GM12878 (cell line): Measurements from ENCODE around the gene NACAD. TPM values are rescaled to one million over a fixed set of nuclear protein-coding genes. Genes with fewer than 3 reads are reported as not detected.

ENCODE experiments used
- ATAC-seq: fragments of 200-7000 bp; cut with Tn5 transposase; 3 replicates; pipeline ENCODE4 v1.9.1; 2020; ENCODE audit warnings: mild to moderate bottlenecking, moderate library complexity
- BruUV-seq: library from RNA; stranded (reverse); fragments of 400-500 nt; replicated peaks from 2 replicates; lab custom pipeline; 2021; lab: Mats Ljungman, UMichigan
- CTCF ChIA-PET: fragments of 300-600 bp; sonication (Branson Sonifier 250); formaldehyde crosslinking; extraction: SDS; loops from one replicate; lab custom pipeline; 2021; ENCODE audit warnings: inconsistent platforms; lab: Yijun Ruan, JAX
- POLR2A ChIA-PET: fragments of 350-600 bp; formaldehyde crosslinking; extraction: SDS; loops from one replicate; lab custom pipeline; 2021; ENCODE audit warnings: inconsistent platforms; lab: Charles Lee
- RAD21 ChIA-PET: fragments of 300-600 bp; sonication (Branson Sonifier 250); formaldehyde crosslinking; loops from one replicate; lab custom pipeline; 2023; ENCODE audit warnings: antibody characterized with exemption; ENCODE audit not compliant: unreplicated experiment; lab: Charles Lee
- SMC1A ChIA-PET: fragments of 300-600 bp; sonication (Branson Sonifier 250); formaldehyde crosslinking; loops from one replicate; lab custom pipeline; 2023; ENCODE audit not compliant: unreplicated experiment, uncharacterized antibody; lab: Charles Lee
- DNase-seq: peaks from one replicate; pipeline ENCODE4 v3.0.0-alpha.2; 2011; ENCODE audit warnings: low read depth, low spot score
- FAIRE-seq: peaks from 3 replicates; lab custom pipeline; 2011; peaks lifted over from hg19 to GRCh38; lab: Jason Lieb, UNC
- H2AFZ ChIP-seq: 2 replicates; pipeline ENCODE4 v1.6.0; 2011; ENCODE audit warnings: low read depth, low read length, control low read depth; ENCODE audit not compliant: control insufficient read depth
- H3K27ac ChIP-seq: 2 replicates; pipeline ENCODE4 v1.5.1; 2011; ENCODE audit warnings: control low read depth; ENCODE audit not compliant: control insufficient read depth, insufficient read depth
- H3K27me3 ChIP-seq, 2 experiments: replicated peaks in 1 of 2; 2 replicates each; pipeline versions ENCODE4 v1.6.0 to v1.6.1; 2011; ENCODE audit warnings: low read length in 1 of 2; ENCODE audit not compliant: control insufficient read depth in 2 of 2, insufficient read depth in 2 of 2
- H3K36me3 ChIP-seq, 2 experiments: 2 replicates each; pipeline ENCODE4 v1.5.1; 2011; ENCODE audit warnings: low read length in 1 of 2; ENCODE audit not compliant: control insufficient read depth in 2 of 2, insufficient read depth in 2 of 2
- H3K4me1 ChIP-seq: 2 replicates; pipeline ENCODE4 v1.6.1; 2011; ENCODE audit warnings: mild to moderate bottlenecking, low read length, moderate library complexity, mixed read lengths; ENCODE audit not compliant: control insufficient read depth, insufficient read depth
- H3K4me2 ChIP-seq: 2 replicates; pipeline ENCODE4 v1.6.0; 2011; ENCODE audit warnings: control low read depth; ENCODE audit not compliant: control insufficient read depth, insufficient read depth
- H3K4me3 ChIP-seq: fragments of 200-600 bp; sonication (generic); 2 replicates; pipeline ENCODE4 v1.5.1; 2016
- H3K79me2 ChIP-seq: 2 replicates; pipeline ENCODE4 v1.6.0; 2011; ENCODE audit warnings: low read length; ENCODE audit not compliant: control insufficient read depth, insufficient read depth
- H3K9ac ChIP-seq: 2 replicates; pipeline ENCODE4 v1.8.0; 2011; ENCODE audit warnings: low read length, control low read depth, mixed read lengths; ENCODE audit not compliant: control insufficient read depth, insufficient read depth
- H3K9me3 ChIP-seq: replicated peaks from 3 replicates; pipeline ENCODE4 v1.5.1; 2011; ENCODE audit warnings: mild to moderate bottlenecking, low read length; ENCODE audit not compliant: control insufficient read depth, insufficient read depth
- H4K20me1 ChIP-seq: 2 replicates; pipeline ENCODE4 v1.6.0; 2011; ENCODE audit not compliant: control insufficient read depth, insufficient read depth
- TAF1 ChIP-seq: IDR thresholded peaks from 2 replicates; pipeline ENCODE4 v1.6.1; 2011; ENCODE audit warnings: mild to moderate bottlenecking, low read depth, low read length, borderline replicate concordance
- WGBS: methylation state at CpG from one replicate; pipeline ENCODE4 v1.1.6; 2016; ENCODE audit warnings: low lambda C conversion rate; ENCODE audit not compliant: insufficient replicate concordance, insufficient coverage; ENCODE audit errors: missing lambda C conversion rate; 5-methylcytosine and 5-hydroxymethylcytosine counted together
- in situ Hi-C: fragments of 300-500 bp; cut with MboI; formaldehyde crosslinking; loops from 9 replicates; pipeline ENCODE4 v1.14.3; 2018; ENCODE audit warnings: mixed read lengths
- intact Hi-C: fragments of 100-400 bp; cut with micrococcal nuclease; formaldehyde crosslinking; loops from one replicate; pipeline ENCODE4 v1.14.2; 2022; ENCODE audit not compliant: unreplicated experiment
- polyA plus RNA-seq, 11 experiments: library from polyadenylated mRNA; depleted of rRNA in 4 of 11; unstranded in 6 of 11; stranded (reverse) in 5 of 11; fragments of >200 nt; fragmentation: Nextera tagmentation in 4 of 11; fragmentation: Illumina TruSeq in 1 of 11; extraction: Ambion mirVana in 4 of 11; extraction: Trizol in 1 of 11; gene quantifications; 1 replicate in 1 of 11; 2 replicates in 10 of 11; pipeline versions ENCODE4 v1.2.1 to v1.2.3, GENCODE V29; 2011 to 2016; ENCODE audit warnings: inconsistent platforms in 2 of 11, missing spikeins in 2 of 11, low read depth in 1 of 11
- total RNA-seq, 4 experiments: library from RNA; depleted of rRNA in 3 of 4; stranded (reverse); fragments of >200 nt in 3 of 4; fragmentation: Illumina TruSeq in 1 of 4; extraction: Trizol in 1 of 4; gene quantifications; 2 replicates each; pipeline versions ENCODE4 v1.2.1 to v1.2.3, GENCODE V29; 2013 to 2021
- TF ChIP-seq, protein P1 (sequence below): fragments of 450-650 bp; IDR thresholded peaks from 2 replicates; pipeline ENCODE4 v1.6.1; 2017; ENCODE audit warnings: antibody characterized with exemption, mild to moderate bottlenecking, moderate library complexity

Gene NACAD
- total and polyA plus RNA-seq, 10 of the 15 experiments (the other 5 are each of a cell fraction or from before 2014, with no cell fraction given), result not detected

DNA sequence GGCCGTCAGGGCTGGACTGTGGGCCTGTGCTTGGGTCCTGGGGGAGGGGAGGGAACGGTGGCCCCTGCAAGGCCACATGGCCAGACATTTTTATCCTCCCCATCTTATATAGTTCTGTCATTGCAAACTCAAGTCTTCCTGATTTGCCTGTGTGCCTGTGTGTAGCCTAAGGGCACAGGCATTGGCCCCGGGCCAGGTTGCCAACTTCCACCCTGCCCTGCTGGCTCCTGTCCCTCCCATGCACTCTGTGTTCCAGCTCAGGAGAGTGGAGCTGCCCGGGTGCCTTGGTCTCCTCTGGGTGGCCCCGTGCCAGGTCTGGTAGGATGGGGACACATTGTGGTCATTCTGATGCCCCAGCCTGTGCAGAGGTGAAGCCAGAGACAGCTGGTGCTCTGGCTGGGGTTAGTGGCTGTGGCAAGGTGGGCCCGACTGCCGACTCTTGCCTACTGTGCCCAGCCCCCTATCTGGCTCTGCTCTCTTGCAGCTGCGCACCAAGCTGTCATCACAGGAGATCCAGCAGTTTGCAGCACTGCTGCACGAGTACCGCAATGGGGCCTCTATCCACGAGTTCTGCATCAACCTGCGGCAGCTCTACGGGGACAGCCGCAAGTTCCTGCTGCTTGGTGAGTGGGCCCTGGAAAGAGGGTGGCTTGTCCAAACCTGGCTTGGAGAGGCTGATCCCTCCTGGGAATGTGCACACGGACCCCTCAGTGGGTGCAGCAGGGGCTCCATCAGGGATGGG is 14.8 kb downstream of the NACAD start:
- H3K79me2 ChIP-seq, result no peaks in the 10 kb centered on the region
- BruUV-seq, result no TSS peak
- FAIRE-seq, result no peak
- POLR2A ChIA-PET, result no interaction called here
- H2AFZ ChIP-seq, result no peak overlapping the region
- no peak for DNase-seq
- H3K4me2 ChIP-seq, result no peak overlapping the region
- no peaks in the 10 kb centered on the region for H4K20me1 ChIP-seq
- RAD21 ChIA-PET, result interaction anchor here (1.5 kb wide), 1 partner anchor 100 kb away, joined by 5 read pairs; no protein-coding TSS in a partner anchor
- no peak overlapping the region for H3K4me3 ChIP-seq
- ATAC-seq, result no peak
- SMC1A ChIA-PET, result interaction anchor here (1.5 kb wide), 1 partner anchor 100 kb away, joined by 7 read pairs; no protein-coding TSS in a partner anchor
- H3K27ac ChIP-seq, result no peak overlapping the region
- H3K9ac ChIP-seq, result no peak overlapping the region
- H3K4me1 ChIP-seq, result no peaks in the 10 kb centered on the region
- no peaks in the 10 kb centered on the region for H3K27me3 ChIP-seq
- no peak for TF ChIP-seq TAF1
- TF ChIP-seq, protein P1, sequence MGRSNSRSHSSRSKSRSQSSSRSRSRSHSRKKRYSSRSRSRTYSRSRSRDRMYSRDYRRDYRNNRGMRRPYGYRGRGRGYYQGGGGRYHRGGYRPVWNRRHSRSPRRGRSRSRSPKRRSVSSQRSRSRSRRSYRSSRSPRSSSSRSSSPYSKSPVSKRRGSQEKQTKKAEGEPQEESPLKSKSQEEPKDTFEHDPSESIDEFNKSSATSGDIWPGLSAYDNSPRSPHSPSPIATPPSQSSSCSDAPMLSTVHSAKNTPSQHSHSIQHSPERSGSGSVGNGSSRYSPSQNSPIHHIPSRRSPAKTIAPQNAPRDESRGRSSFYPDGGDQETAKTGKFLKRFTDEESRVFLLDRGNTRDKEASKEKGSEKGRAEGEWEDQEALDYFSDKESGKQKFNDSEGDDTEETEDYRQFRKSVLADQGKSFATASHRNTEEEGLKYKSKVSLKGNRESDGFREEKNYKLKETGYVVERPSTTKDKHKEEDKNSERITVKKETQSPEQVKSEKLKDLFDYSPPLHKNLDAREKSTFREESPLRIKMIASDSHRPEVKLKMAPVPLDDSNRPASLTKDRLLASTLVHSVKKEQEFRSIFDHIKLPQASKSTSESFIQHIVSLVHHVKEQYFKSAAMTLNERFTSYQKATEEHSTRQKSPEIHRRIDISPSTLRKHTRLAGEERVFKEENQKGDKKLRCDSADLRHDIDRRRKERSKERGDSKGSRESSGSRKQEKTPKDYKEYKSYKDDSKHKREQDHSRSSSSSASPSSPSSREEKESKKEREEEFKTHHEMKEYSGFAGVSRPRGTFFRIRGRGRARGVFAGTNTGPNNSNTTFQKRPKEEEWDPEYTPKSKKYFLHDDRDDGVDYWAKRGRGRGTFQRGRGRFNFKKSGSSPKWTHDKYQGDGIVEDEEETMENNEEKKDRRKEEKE, result no peak
- H3K9me3 ChIP-seq, result no peaks in the 10 kb centered on the region
- CTCF ChIA-PET, result interaction anchor here (0.7 kb wide), 1 partner anchor 100 kb away, joined by 3 read pairs; no protein-coding TSS in a partner anchor
- in situ Hi-C loops (no loop called here), intact Hi-C loops (no loop called here)
- H3K36me3 ChIP-seq, result peaks cover 23 to 56% of the 10 kb centered on the region in 2 experiments
- 94% methylated on average over 15 of the region's 15 CpGs for WGBS
